ENCODE measurements around the gene SPRY4. TPM values are rescaled to one million over a fixed set of nuclear protein-coding genes. Genes with fewer than 3 reads are reported as not detected.
"Not testable (repeated sequence)": the region's sequence is repeated elsewhere in the genome, so short reads cannot be mapped to it uniquely, and the experiment has no call there.

SPRY4 gene
- total RNA-seq, 2 donors from 2014 or later = 70.2 to 164 TPM

- no peaks in the 10 kb centered on the region for H3K9me3 ChIP-seq (ENCODE audit: control insufficient read depth, low read length)
- Mint-ChIP-seq H3K27me3 (ENCODE audit: insufficient read depth) (no peaks in the 10 kb centered on the region), H3K36me3 (ENCODE audit: low read depth) (peaks cover 24% of the 10 kb centered on the region), H3K27ac (no peak overlapping the region), H3K9me3 (no peaks in the 10 kb centered on the region), H3K4me1 (peaks cover 58% of the 10 kb centered on the region), H3K4me3 (no peak overlapping the region)
- DNase-seq = no peak
- no peak for TF ChIP-seq CTCF (conservative IDR thresholded peaks at IDR 0.05)
- no peak overlapping the region for H3K27ac ChIP-seq (ENCODE audit: low read depth, low read length)
- no peak overlapping the region for H3K9ac ChIP-seq (ENCODE audit: extremely low read depth, low read length, poor library complexity, severe bottlenecking)
- peaks cover 24% of the 10 kb centered on the region for H3K4me1 ChIP-seq (ENCODE audit: control insufficient read depth, insufficient read depth, low read length)
- H3K36me3 ChIP-seq (ENCODE audit: control insufficient read depth, insufficient read depth, low read length) = no peaks in the 10 kb centered on the region
- H3K4me3 ChIP-seq (ENCODE audit: low read length) = no peak overlapping the region
- H3K27me3 ChIP-seq (ENCODE audit: control insufficient read depth, insufficient read depth, low read length, poor library complexity, severe bottlenecking) = no peaks in the 10 kb centered on the region
- 94 to 96% methylated on average over 7 to 8 of the region's 8 CpGs for WGBS, 2 experiments (ENCODE audit: insufficient coverage in 1 of 2, insufficient read length in 1 of 2)
These were observed 24.1 kb downstream of the SPRY4 start for GRCh38 chr5:142300677-142301076.

GRCh38 chr5:142298789-142299188 lies 26.0 kb downstream of the SPRY4 start:
- Mint-ChIP-seq H3K36me3 (ENCODE audit: low read depth) (peaks cover 22% of the 10 kb centered on the region), H3K4me1 (peaks cover 60% of the 10 kb centered on the region), H3K27ac (peak overlapping the region; percentile 45), H3K27me3 (ENCODE audit: insufficient read depth) (no peaks in the 10 kb centered on the region), H3K9me3 (no peaks in the 10 kb centered on the region), H3K4me3 (no peak overlapping the region)
- DNase-seq = no peak
- H3K4me3 ChIP-seq (ENCODE audit: low read length) = no peak overlapping the region
- no peak overlapping the region for H3K27ac ChIP-seq (ENCODE audit: low read depth, low read length)
- TF ChIP-seq CTCF (conservative IDR thresholded peaks at IDR 0.05) = no peak
- WGBS, 2 experiments (ENCODE audit: insufficient coverage in 1 of 2, insufficient read length in 1 of 2) = 94 to 100% methylated on average over 2 to 6 of the region's 6 CpGs
- no peaks in the 10 kb centered on the region for H3K27me3 ChIP-seq (ENCODE audit: control insufficient read depth, insufficient read depth, low read length, poor library complexity, severe bottlenecking)
- H3K36me3 ChIP-seq (ENCODE audit: control insufficient read depth, insufficient read depth, low read length) = no peaks in the 10 kb centered on the region
- H3K9me3 ChIP-seq (ENCODE audit: control insufficient read depth, low read length) = no peaks in the 10 kb centered on the region
- peaks cover 29% of the 10 kb centered on the region for H3K4me1 ChIP-seq (ENCODE audit: control insufficient read depth, insufficient read depth, low read length)
- no peak overlapping the region for H3K9ac ChIP-seq (ENCODE audit: extremely low read depth, low read length, poor library complexity, severe bottlenecking)

GRCh38 chr5:142297786-142298185 lies 27.0 kb downstream of the SPRY4 start:
- not testable (repeated sequence) for H3K9me3 ChIP-seq (ENCODE audit: control insufficient read depth, low read length); H3K9me3 Mint-ChIP-seq; H3K27me3 Mint-ChIP-seq (ENCODE audit: insufficient read depth); H3K4me3 ChIP-seq (ENCODE audit: low read length); H3K27me3 ChIP-seq (ENCODE audit: control insufficient read depth, insufficient read depth, low read length, poor library complexity, severe bottlenecking); H3K9ac ChIP-seq (ENCODE audit: extremely low read depth, low read length, poor library complexity, severe bottlenecking); H3K27ac ChIP-seq (ENCODE audit: low read depth, low read length); H3K36me3 ChIP-seq (ENCODE audit: control insufficient read depth, insufficient read depth, low read length); DNase-seq; H3K4me3 Mint-ChIP-seq
- H3K36me3 Mint-ChIP-seq (ENCODE audit: low read depth) = peaks cover 22% of the 10 kb centered on the region
- peaks cover 29% of the 10 kb centered on the region for H3K4me1 ChIP-seq (ENCODE audit: control insufficient read depth, insufficient read depth, low read length)
- peak overlapping the region; percentile 74 for H3K27ac Mint-ChIP-seq
- WGBS, 2 experiments (ENCODE audit: insufficient coverage in 1 of 2, insufficient read length in 1 of 2) = 96 to 100% methylated on average over 2 to 5 of the region's 5 CpGs
- H3K4me1 Mint-ChIP-seq = peaks cover 60% of the 10 kb centered on the region

DNA sequence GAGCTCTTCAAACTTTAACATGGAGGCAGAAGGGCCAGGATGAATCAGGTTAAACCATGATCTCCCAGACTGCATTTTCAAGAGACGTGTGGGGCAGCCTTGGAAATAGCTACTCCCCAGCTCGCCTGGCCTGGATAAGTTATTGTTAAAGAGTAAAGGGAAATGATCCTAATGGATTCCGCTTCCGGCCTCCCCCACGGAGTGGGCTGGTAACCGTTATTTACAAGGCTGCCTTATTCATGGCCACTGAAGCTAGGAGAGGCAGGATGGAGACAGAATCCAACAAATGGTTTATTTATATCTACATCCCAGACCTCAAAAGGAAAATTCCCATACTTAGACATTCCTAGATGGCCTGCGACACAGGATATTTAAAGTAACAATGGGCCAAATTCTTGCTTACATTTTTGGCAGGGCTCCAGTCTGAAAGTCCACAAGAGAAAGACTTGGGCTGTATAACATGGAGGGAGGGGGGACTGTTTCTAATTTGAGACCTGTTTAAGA lies 27.9 kb downstream of the SPRY4 start:
- H3K9me3 ChIP-seq (ENCODE audit: control insufficient read depth, low read length) = peaks cover 3% of the 10 kb centered on the region
- H3K27me3 Mint-ChIP-seq (ENCODE audit: insufficient read depth) = no peaks in the 10 kb centered on the region
- peaks cover 56% of the 10 kb centered on the region for H3K4me1 Mint-ChIP-seq
- H3K36me3 ChIP-seq (ENCODE audit: control insufficient read depth, insufficient read depth, low read length) = peaks cover 8% of the 10 kb centered on the region
- H3K4me3 ChIP-seq (ENCODE audit: low read length) = no peak overlapping the region
- peak; percentile 44 for DNase-seq
- WGBS, 2 experiments (ENCODE audit: insufficient coverage in 1 of 2, insufficient read length in 1 of 2) = 76 to 79% methylated on average over 4 to 7 of the region's 7 CpGs
- H3K9me3 Mint-ChIP-seq = no peaks in the 10 kb centered on the region
- H3K9ac ChIP-seq (ENCODE audit: extremely low read depth, low read length, poor library complexity, severe bottlenecking) = no peak overlapping the region
- H3K4me3 Mint-ChIP-seq = no peak overlapping the region
- H3K27me3 ChIP-seq (ENCODE audit: control insufficient read depth, insufficient read depth, low read length, poor library complexity, severe bottlenecking) = no peaks in the 10 kb centered on the region
- H3K27ac ChIP-seq (ENCODE audit: low read depth, low read length) = peak overlapping the region; percentile 42
- peaks cover 29% of the 10 kb centered on the region for H3K4me1 ChIP-seq (ENCODE audit: control insufficient read depth, insufficient read depth, low read length)
- H3K27ac Mint-ChIP-seq = peak overlapping the region; percentile 74
- TF ChIP-seq CTCF (conservative IDR thresholded peaks at IDR 0.05) = no peak
- H3K36me3 Mint-ChIP-seq (ENCODE audit: low read depth) = peaks cover 27% of the 10 kb centered on the region
